Left ventricle myocardium inferior (tissue), 1 donor: Measurements from ENCODE around the gene RIC8A. TPM values are rescaled to one million over a fixed set of nuclear protein-coding genes. Genes with fewer than 3 reads are reported as not detected.

ENCODE experiments used
- DNase-seq: peaks from one replicate; pipeline ENCODE4 v3.0.0-alpha.2; 2020
- H3K27ac ChIP-seq: fragments of 200-600 bp; replicated peaks from 2 replicates; pipeline ENCODE4 v1.8.0; 2021
- H3K27me3 ChIP-seq: fragments of 200-600 bp; 2 replicates; pipeline ENCODE4 v1.8.0; 2021; ENCODE audit warnings: low read depth
- H3K36me3 ChIP-seq: fragments of 200-600 bp; 2 replicates; pipeline ENCODE4 v1.8.0; 2021
- H3K4me1 ChIP-seq: fragments of 200-600 bp; 2 replicates; pipeline ENCODE4 v1.8.0; 2021
- H3K4me3 ChIP-seq: fragments of 200-600 bp; 2 replicates; pipeline ENCODE4 v1.8.0; 2021; ENCODE audit warnings: mild to moderate bottlenecking, moderate library complexity
- H3K9me3 ChIP-seq: fragments of 200-600 bp; replicated peaks from 2 replicates; pipeline ENCODE4 v1.8.0; 2021
- CTCF ChIP-seq: fragments of 200-600 bp; IDR thresholded peaks from 2 replicates; pipeline ENCODE4 v1.8.0; 2021; ENCODE audit warnings: antibody characterized with exemption, mild to moderate bottlenecking, borderline replicate concordance
- intact Hi-C: fragments of 100-400 bp; cut with micrococcal nuclease; formaldehyde crosslinking; loops from one replicate; pipeline ENCODE4 v1.11.0; 2022
- total RNA-seq: library from RNA; stranded (reverse); fragmentation: NEBNext Ultra II Directional; extraction: Animal tissue kit (Norgen Biotek cat#: 25700); gene quantifications from one replicate; pipeline ENCODE4 v1.2.1, GENCODE V29; 2021
- donor health status: DM: no; HTN: yes; CAD: no; lungs with severe emphysema.

RIC8A gene
- total RNA-seq, 1 donor from 2014 or later = 46.1 TPM

DNA sequence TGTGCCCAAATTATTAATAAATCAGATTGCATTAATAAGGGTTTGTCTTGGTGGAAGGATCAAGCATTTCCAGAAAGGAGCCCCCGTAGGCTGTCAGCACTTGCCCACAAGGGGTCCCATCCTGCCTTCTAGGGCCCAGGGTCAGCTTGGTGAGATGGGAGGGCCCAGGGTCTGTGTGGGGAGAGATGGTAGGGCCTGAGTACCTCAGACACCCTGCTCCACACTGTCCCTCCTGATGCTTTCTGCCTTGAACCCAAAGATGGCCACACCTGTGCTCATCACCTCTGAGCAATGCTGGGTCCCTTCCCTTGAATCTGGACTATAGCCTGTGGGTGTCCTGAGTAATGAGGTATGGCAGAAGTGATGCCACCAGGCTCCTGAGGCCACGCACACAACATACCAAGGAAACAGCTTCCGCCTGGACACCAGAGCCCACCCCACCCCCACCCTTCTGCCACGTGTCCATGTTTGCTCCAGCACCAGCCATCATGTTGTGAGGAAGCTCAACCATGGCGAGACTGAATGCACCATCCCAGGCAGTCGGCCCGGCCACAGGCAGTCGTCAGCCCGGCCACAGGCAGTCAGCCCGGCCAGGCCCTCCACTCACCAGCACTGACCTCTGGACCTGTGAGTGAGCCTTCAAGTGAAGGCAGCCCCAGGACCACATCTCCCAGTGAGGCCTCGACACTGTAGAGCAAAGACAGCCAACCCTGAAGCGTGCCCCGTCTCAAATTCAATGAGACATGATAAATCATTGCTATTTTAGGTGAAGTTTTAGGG is 7.1 kb upstream of the RIC8A start:
- H3K27ac ChIP-seq = no peak overlapping the region
- no peaks in the 10 kb centered on the region for H3K9me3 ChIP-seq
- intact Hi-C loops = no loop called here
- H3K27me3 ChIP-seq = no peaks in the 10 kb centered on the region
- peaks cover 30% of the 10 kb centered on the region for H3K36me3 ChIP-seq
- H3K4me1 ChIP-seq = peaks cover 24% of the 10 kb centered on the region
- TF ChIP-seq CTCF = no peak
- DNase-seq = no peak
- no peak overlapping the region for H3K4me3 ChIP-seq

DNA sequence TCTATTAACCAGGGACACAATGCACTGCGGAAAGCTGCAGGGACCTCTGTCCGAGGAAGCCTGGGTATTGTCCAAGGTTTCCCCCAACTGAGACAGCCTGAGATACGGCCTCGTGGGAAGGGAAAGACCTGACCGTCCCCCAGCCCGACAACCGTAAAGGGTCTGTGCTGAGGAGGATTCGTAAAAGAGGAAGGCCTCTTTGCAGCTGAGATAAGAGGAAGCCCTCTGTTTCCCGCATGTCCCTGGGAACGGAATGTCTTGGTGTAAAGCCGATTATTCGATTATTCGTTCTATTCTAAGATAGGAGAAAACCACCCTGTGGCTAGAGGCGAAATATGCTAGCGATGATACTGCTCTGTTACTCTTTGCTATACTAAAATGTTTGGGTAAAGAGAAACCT is 5.5 kb upstream of the RIC8A start:
- Histone ChIP-seq H3K27me3 (no peaks in the 10 kb centered on the region), H3K27ac (no peak overlapping the region), H3K36me3 (peaks cover 31% of the 10 kb centered on the region), H3K9me3 (no peaks in the 10 kb centered on the region), H3K4me3 (no peak overlapping the region), H3K4me1 (peaks cover 40% of the 10 kb centered on the region)
- intact Hi-C loops = no loop called here
- DNase-seq = no peak
- no peak for TF ChIP-seq CTCF

DNA sequence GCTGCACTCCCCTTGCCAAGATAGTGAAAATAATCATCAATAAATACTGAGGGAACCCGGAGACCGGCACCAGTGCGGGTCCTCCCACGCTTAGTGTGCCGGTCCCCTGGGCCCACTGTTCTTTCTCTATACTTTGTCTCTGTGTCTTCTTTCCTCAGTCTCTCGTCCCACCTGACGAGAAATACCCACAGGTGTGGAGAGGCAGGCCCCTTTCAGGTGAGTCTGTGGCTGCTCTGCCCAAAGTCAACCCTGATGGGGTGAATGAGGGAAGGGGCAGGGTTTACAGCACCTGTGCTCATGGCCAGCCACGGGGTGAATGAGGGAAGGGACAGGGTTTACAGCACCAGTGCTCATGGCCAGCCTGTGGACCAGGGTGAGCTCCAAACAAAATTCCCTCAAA is 5.0 kb upstream of the RIC8A start:
- peaks cover 31% of the 10 kb centered on the region for H3K36me3 ChIP-seq
- intact Hi-C loops = no loop called here
- no peaks in the 10 kb centered on the region for H3K27me3 ChIP-seq
- no peak for DNase-seq
- H3K4me1 ChIP-seq = peaks cover 43% of the 10 kb centered on the region
- no peak for TF ChIP-seq CTCF
- no peaks in the 10 kb centered on the region for H3K9me3 ChIP-seq
- H3K27ac ChIP-seq = no peak overlapping the region
- no peak overlapping the region for H3K4me3 ChIP-seq

GRCh38 chr11:203056-203944 is 4.2 kb upstream of the RIC8A start:
- no peak for DNase-seq
- H3K4me1 ChIP-seq = peaks cover 51% of the 10 kb centered on the region
- TF ChIP-seq CTCF = no peak
- peaks cover 31% of the 10 kb centered on the region for H3K36me3 ChIP-seq
- H3K27ac ChIP-seq = no peak overlapping the region
- no peaks in the 10 kb centered on the region for H3K27me3 ChIP-seq
- no peaks in the 10 kb centered on the region for H3K9me3 ChIP-seq
- intact Hi-C loops = no loop called here
- no peak overlapping the region for H3K4me3 ChIP-seq

DNA sequence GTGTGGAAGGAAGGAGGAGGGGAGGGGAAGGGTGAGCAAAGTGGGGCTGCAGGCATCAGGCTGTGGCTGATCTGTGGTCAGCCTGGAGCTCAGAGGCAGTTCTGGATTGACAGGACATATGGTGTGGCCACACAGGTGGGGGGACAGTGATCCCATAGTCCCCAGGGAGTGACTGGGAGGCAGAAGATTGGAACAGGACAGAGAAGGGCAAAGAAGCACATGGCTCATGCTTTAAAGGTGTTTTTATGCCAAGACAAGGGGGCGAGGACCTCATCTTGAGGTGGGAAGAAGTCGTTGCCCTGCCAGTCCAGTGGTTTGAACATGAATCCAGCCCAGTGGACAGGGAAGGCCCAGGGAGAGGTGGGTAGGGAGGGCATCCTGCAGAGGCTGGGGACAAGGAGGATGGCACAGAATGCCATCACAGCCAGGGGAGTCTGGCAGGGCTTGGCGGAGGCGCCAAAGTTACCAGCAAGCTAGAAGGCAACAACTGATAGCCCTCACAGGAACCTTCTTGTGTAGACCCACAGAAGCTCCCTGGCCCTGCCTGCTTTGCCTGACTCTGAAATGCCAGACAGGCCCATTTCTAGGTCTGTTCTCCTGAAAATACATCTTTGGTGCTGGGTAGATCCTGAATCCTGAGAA is 3.4 kb upstream of the RIC8A start:
- Histone ChIP-seq H3K9me3 (no peaks in the 10 kb centered on the region), H3K4me3 (no peak overlapping the region), H3K36me3 (peaks cover 31% of the 10 kb centered on the region), H3K27me3 (no peaks in the 10 kb centered on the region), H3K27ac (no peak overlapping the region), H3K4me1 (peaks cover 58% of the 10 kb centered on the region)
- no peak for DNase-seq
- intact Hi-C loops = no loop called here
- TF ChIP-seq CTCF = no peak
